GM19397 (cell line): Measurements from ENCODE around the gene FRAS1.
"Not testable (repeated sequence)": the region's sequence is repeated elsewhere in the genome, so short reads cannot be mapped to it uniquely, and the experiment has no call there.

ENCODE experiments used
- ATAC-seq: cut with Tn5 transposase; IDR thresholded peaks from one replicate; pipeline ENCODE4 v1.9.1; 2021; ENCODE audit warnings: mild to moderate bottlenecking, moderate library complexity; ENCODE audit not compliant: unreplicated experiment

Gene FRAS1

GRCh38 chr4:78529569-78530209 lies 472.6 kb downstream of the FRAS1 start:
- ATAC-seq = no peak

- ATAC-seq = no peak
These were observed 474.9 kb downstream of the FRAS1 start for GRCh38 chr4:78532046-78532445.

GRCh38 chr4:78533854-78534253 lies 476.7 kb downstream of the FRAS1 start:
- no peak for ATAC-seq

GRCh38 chr4:78534286-78534955 lies 477.3 kb downstream of the FRAS1 start:
- ATAC-seq = no peak

- ATAC-seq = no peak
These were observed 485.2 kb downstream of the FRAS1 start for GRCh38 chr4:78542373-78542772.

GRCh38 chr4:78543424-78544125 lies 486.5 kb downstream of the FRAS1 start:
- no peak for ATAC-seq

GRCh38 chr4:78544678-78545077 lies 487.6 kb downstream of the FRAS1 start:
- ATAC-seq = no peak

- no peak for ATAC-seq
These were observed 488.4 kb downstream of the FRAS1 start for GRCh38 chr4:78545275-78546246.

GRCh38 chr4:78547899-78548298 lies 490.8 kb downstream of the FRAS1 start:
- ATAC-seq = not testable (repeated sequence)

- not testable (repeated sequence) for ATAC-seq
These were observed 491.8 kb downstream of the FRAS1 start for GRCh38 chr4:78548889-78549288.

- no peak for ATAC-seq
These were observed 494.6 kb downstream of the FRAS1 start, which contains the start of gene ANXA3 for GRCh38 chr4:78551420-78552351. TSS of gene ANXA3 (plus strand) at chr4:78551770. CDS start at chr4:78554474, 2,704 bp downstream.

- ATAC-seq = no peak
These were observed 495.4 kb downstream of the FRAS1 start for GRCh38 chr4:78552389-78553042.

GRCh38 chr4:78553043-78553396 lies 495.9 kb downstream of the FRAS1 start:
- no peak for ATAC-seq

GRCh38 chr4:78553529-78554060 lies 496.5 kb downstream of the FRAS1 start:
- no peak for ATAC-seq

GRCh38 chr4:78556665-78557064 lies 499.5 kb downstream of the FRAS1 start:
- no peak for ATAC-seq

GRCh38 chr4:78557841-78558240 lies 500.7 kb downstream of the FRAS1 start:
- ATAC-seq = no peak

- no peak for ATAC-seq
These were observed 501.3 kb downstream of the FRAS1 start for GRCh38 chr4:78558410-78558809.

GRCh38 chr4:78560296-78560963 lies 503.3 kb downstream of the FRAS1 start:
- no peak for ATAC-seq
